GM23248 (cell line): ENCODE data around the gene SRC. TPM values are rescaled to one million over a fixed set of nuclear protein-coding genes. Genes with fewer than 3 reads are reported as not detected.

Experiments used
- DNase-seq: peaks from one replicate; pipeline ENCODE4 v3.0.0-alpha.2; 2015
- H2AFZ ChIP-seq: fragments of 200-600 bp; sonication (generic); 2 replicates; pipeline ENCODE4 v1.6.1; 2016; ENCODE audit warnings: antibody characterized with exemption
- H3F3A ChIP-seq: fragments of 200-600 bp; sonication (generic); 2 replicates; pipeline ENCODE4 v1.6.1; 2016; ENCODE audit warnings: mild to moderate bottlenecking, antibody characterized with exemption, mixed run types; ENCODE audit not compliant: insufficient read depth
- H3K27ac ChIP-seq: fragments of 200-600 bp; sonication (generic); 2 replicates; pipeline ENCODE4 v1.5.1; 2016; ENCODE audit warnings: mild to moderate bottlenecking
- H3K27me3 ChIP-seq: fragments of 200-600 bp; sonication (generic); replicated peaks from 2 replicates; pipeline ENCODE4 v1.6.1; 2016; ENCODE audit warnings: mild to moderate bottlenecking; ENCODE audit not compliant: insufficient read depth
- H3K36me3 ChIP-seq: fragments of 200-600 bp; sonication (generic); 2 replicates; pipeline ENCODE4 v1.6.1; 2016; ENCODE audit warnings: low read depth, mild to moderate bottlenecking
- H3K4me1 ChIP-seq: fragments of 200-600 bp; sonication (generic); 2 replicates; pipeline ENCODE4 v1.6.1; 2016; ENCODE audit warnings: mild to moderate bottlenecking; ENCODE audit not compliant: insufficient read depth
- H3K4me2 ChIP-seq: fragments of 200-600 bp; sonication (generic); one replicate; pipeline ENCODE4 v1.6.1; 2016; ENCODE audit warnings: mild to moderate bottlenecking; ENCODE audit not compliant: unreplicated experiment
- H3K4me3 ChIP-seq: fragments of 200-600 bp; sonication (generic); 2 replicates; pipeline ENCODE4 v1.5.1; 2016; ENCODE audit warnings: mild to moderate bottlenecking
- H3K79me2 ChIP-seq: fragments of 200-600 bp; sonication (generic); 2 replicates; pipeline ENCODE4 v1.6.1; 2016; ENCODE audit warnings: mild to moderate bottlenecking; ENCODE audit not compliant: insufficient read depth
- H3K9ac ChIP-seq: fragments of 200-600 bp; sonication (generic); 2 replicates; pipeline ENCODE4 v1.6.1; 2016; ENCODE audit warnings: mild to moderate bottlenecking
- H3K9me2 ChIP-seq: fragments of 200-600 bp; sonication (generic); 2 replicates; pipeline ENCODE4 v1.6.1; 2016; ENCODE audit warnings: mixed run types, mild to moderate bottlenecking, moderate library complexity; ENCODE audit not compliant: insufficient read depth
- H3K9me3 ChIP-seq: fragments of 200-600 bp; sonication (generic); one replicate; pipeline ENCODE4 v1.6.1; 2017; ENCODE audit warnings: low read depth
- H4K20me1 ChIP-seq: fragments of 200-600 bp; sonication (generic); 2 replicates; pipeline ENCODE4 v1.6.0; 2016; ENCODE audit not compliant: insufficient read depth
- EZH2 ChIP-seq: fragments of 200-600 bp; sonication (generic); IDR thresholded peaks from 2 replicates; pipeline ENCODE4 v1.6.1; 2018; ENCODE audit warnings: antibody characterized with exemption, mild to moderate bottlenecking; ENCODE audit not compliant: insufficient read depth, poor library complexity, severe bottlenecking
- EZH2phosphoT487 ChIP-seq: fragments of 200-600 bp; sonication (generic); IDR thresholded peaks from 2 replicates; pipeline ENCODE4 v1.6.1; 2018; ENCODE audit warnings: antibody characterized with exemption, moderate library complexity, mild to moderate bottlenecking, low read depth; ENCODE audit not compliant: insufficient read depth
- WGBS, 2 experiments: methylation state at CpG; one replicate each; pipeline ENCODE4 v1.1.6; 2015 to 2017; ENCODE audit warnings: low lambda C conversion rate in 2 of 2, low coverage in 1 of 2; ENCODE audit errors: missing lambda C conversion rate in 2 of 2; 5-methylcytosine and 5-hydroxymethylcytosine counted together
- in situ Hi-C: fragments of 300-500 bp; cut with MboI; formaldehyde crosslinking; loops from 2 replicates; pipeline ENCODE4 v1.15.0; 2020
- polyA plus RNA-seq: library from polyadenylated mRNA; unstranded; fragments of >200 nt; fragmentation: Nextera tagmentation; extraction: Ambion mirVana; gene quantifications from 2 replicates; pipeline ENCODE4 v1.2.1, GENCODE V29; 2016
- total RNA-seq: library from RNA; depleted of rRNA; stranded (reverse); fragments of >200 nt; shearing (Covaris generic); gene quantifications from 2 replicates; pipeline ENCODE4 v1.2.3, GENCODE V29; 2014

The SRC gene
- total and polyA plus RNA-seq, 2 experiments from 2014 or later, result 17.0 to 28.6 TPM

GRCh38 chr20:37379967-37380828 is 34.3 kb downstream of the SRC start:
- no peak overlapping the region for H2AFZ ChIP-seq
- H3K79me2 ChIP-seq, result peaks cover 60% of the 10 kb centered on the region
- no peaks in the 10 kb centered on the region for H3K9me3 ChIP-seq
- no peak overlapping the region for H3K4me3 ChIP-seq
- H3K9me2 ChIP-seq, result no peaks in the 10 kb centered on the region
- no peak overlapping the region for H3K4me2 ChIP-seq
- peak; percentile 45 for DNase-seq
- no peaks in the 10 kb centered on the region for H3K36me3 ChIP-seq
- H4K20me1 ChIP-seq, result no peaks in the 10 kb centered on the region; the same call in 1 of the 2 replicates
- no peak overlapping the region for H3K9ac ChIP-seq
- peaks cover 12% of the 10 kb centered on the region; the same call in 1 of the 2 replicates for H3K4me1 ChIP-seq
- WGBS, 2 experiments, result 71 to 72% methylated on average over 13 to 14 of the region's 14 CpGs
- H3F3A ChIP-seq, result peaks cover 13% of the 10 kb centered on the region; the same call in 1 of the 2 replicates
- no peak overlapping the region for H3K27ac ChIP-seq
- no peaks in the 10 kb centered on the region for H3K27me3 ChIP-seq
- TF ChIP-seq EZH2 (no peak), EZH2phosphoT487 (no peak)
- in situ Hi-C loops, result loop anchor here (10.0 kb wide), 1 partner anchor 95 kb away; the partner anchor contains the start of gene MANBAL

GRCh38 chr20:37380864-37381579 is 35.1 kb downstream of the SRC start:
- H4K20me1 ChIP-seq, result no peaks in the 10 kb centered on the region
- TF ChIP-seq EZH2phosphoT487 (no peak), EZH2 (no peak)
- 87 to 93% methylated on average over 15 to 16 of the region's 16 CpGs for WGBS, 2 experiments
- DNase-seq, result no peak
- H3K27ac ChIP-seq, result no peak overlapping the region
- H3K9me3 ChIP-seq, result no peaks in the 10 kb centered on the region
- no peak overlapping the region for H3K4me2 ChIP-seq
- H3K9me2 ChIP-seq, result no peaks in the 10 kb centered on the region
- H3F3A ChIP-seq, result peaks cover 13% of the 10 kb centered on the region; the same call in 1 of the 2 replicates
- no peak overlapping the region for H2AFZ ChIP-seq
- peaks cover 12% of the 10 kb centered on the region; the same call in 1 of the 2 replicates for H3K4me1 ChIP-seq
- no peak overlapping the region for H3K4me3 ChIP-seq
- peaks cover 52% of the 10 kb centered on the region for H3K79me2 ChIP-seq
- H3K9ac ChIP-seq, result no peak overlapping the region
- H3K27me3 ChIP-seq, result no peaks in the 10 kb centered on the region
- H3K36me3 ChIP-seq, result no peaks in the 10 kb centered on the region
- in situ Hi-C loops, result loop anchor here (10.0 kb wide), 1 partner anchor 96 kb away; the partner anchor contains the start of gene MANBAL

- Histone ChIP-seq H3K4me1 (peaks cover 12% of the 10 kb centered on the region; the same call in 1 of the 2 replicates), H4K20me1 (no peaks in the 10 kb centered on the region), H3K27ac (no peak overlapping the region), H3K27me3 (no peaks in the 10 kb centered on the region), H3K9me2 (no peaks in the 10 kb centered on the region), H3K9me3 (no peaks in the 10 kb centered on the region), H3K36me3 (no peaks in the 10 kb centered on the region), H3K4me3 (no peak overlapping the region), H3F3A (peaks cover 13% of the 10 kb centered on the region; the same call in 1 of the 2 replicates), H3K9ac (no peak overlapping the region), H3K4me2 (no peak overlapping the region), H2AFZ (no peak overlapping the region), H3K79me2 (peaks cover 44% of the 10 kb centered on the region)
- WGBS, 2 experiments, result 85 to 88% methylated on average over 11 of the region's 11 CpGs
- TF ChIP-seq EZH2 (no peak), EZH2phosphoT487 (no peak)
- in situ Hi-C loops, result loop anchor here (10.0 kb wide), 1 partner anchor 97 kb away; the partner anchor contains the start of gene MANBAL
- DNase-seq, result no peak
Observed at GRCh38 chr20:37381621-37382471, 35.9 kb downstream of the SRC start.
